Urothelium cell line (cell line): Measurements from ENCODE around the gene CRELD1.
"Not testable (repeated sequence)": the region's sequence is repeated elsewhere in the genome, so short reads cannot be mapped to it uniquely, and the experiment has no call there.

Experiments used
- DNase-seq: peaks from one replicate; pipeline ENCODE4 v3.0.0; 2011; ENCODE audit warnings: low spot score, mixed read lengths
- FAIRE-seq: peaks from 2 replicates; lab custom pipeline; 2011; peaks lifted over from hg19 to GRCh38; lab: Jason Lieb, UNC

The CRELD1 gene, protein sequence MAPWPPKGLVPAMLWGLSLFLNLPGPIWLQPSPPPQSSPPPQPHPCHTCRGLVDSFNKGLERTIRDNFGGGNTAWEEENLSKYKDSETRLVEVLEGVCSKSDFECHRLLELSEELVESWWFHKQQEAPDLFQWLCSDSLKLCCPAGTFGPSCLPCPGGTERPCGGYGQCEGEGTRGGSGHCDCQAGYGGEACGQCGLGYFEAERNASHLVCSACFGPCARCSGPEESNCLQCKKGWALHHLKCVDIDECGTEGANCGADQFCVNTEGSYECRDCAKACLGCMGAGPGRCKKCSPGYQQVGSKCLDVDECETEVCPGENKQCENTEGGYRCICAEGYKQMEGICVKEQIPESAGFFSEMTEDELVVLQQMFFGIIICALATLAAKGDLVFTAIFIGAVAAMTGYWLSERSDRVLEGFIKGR

DNA sequence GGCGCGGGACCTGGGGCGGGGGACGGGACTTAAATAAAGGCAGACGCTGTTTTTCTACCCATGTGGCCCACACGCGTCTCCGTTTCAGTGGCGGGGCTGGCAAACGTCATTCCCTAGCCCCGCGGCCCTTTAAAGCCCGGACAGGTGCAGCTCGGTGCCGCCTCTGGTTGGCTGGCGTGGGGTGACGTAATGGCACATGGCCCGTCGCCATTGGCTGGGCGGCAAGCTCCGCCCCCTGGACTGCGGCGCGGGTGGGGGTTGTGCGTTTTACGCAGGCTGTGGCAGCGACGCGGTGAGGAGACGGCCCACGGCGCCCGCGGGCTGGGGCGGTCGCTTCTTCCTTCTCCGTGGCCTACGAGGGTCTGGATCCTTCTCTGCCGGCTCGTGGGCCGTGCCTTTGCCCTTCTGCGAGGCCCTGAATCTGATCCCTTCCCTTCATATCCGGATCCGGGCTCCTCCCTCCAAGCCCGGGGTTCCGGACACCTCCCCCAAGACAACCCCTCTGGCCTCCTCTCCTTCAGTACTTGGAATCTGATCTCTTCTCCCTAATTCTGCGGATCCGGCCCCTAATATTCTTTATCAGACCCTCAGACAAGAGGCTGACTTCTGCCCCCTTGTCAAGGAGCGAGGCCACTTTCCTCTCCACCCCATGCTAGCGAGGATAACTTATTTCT lies at the start of gene CRELD1:
CRELD1 (plus strand) TSS at position 274 of the 674 bp plus-strand sequence. CDS start 605 bp downstream, outside the sequence.
- DNase-seq = peak; percentile 95
- peak; percentile 87 for FAIRE-seq

DNA sequence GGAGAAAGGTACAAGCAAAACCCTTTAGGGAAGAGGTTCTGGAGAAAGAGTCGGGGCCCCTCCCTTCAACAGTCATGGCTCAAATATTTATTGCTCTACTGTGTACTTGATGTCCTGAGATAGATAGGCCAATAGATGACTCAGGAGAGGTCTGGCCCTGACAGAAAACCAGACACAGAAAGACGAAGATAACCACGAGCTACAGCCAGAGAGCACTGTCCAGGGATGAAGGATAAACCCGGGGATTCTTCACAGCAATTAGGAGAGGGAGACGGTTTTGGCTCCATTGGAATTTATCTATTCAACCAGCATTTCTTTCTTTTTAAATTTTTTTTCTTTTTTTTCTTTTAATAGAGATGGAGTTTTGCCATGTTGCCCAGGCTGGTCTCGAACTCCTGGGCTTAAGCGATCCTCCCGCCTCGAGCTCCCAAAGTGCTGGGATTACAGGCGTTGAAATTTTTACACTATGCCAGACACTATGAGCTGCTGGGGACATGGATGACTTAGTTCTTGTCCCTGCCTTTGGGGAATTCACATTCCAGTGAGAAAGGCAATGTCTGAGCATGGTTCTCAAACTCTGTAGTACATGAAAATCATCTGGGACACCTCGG lies 49.0 kb upstream of the CRELD1 start:
- FAIRE-seq (no peak), DNase-seq (peak; percentile 85)

DNA sequence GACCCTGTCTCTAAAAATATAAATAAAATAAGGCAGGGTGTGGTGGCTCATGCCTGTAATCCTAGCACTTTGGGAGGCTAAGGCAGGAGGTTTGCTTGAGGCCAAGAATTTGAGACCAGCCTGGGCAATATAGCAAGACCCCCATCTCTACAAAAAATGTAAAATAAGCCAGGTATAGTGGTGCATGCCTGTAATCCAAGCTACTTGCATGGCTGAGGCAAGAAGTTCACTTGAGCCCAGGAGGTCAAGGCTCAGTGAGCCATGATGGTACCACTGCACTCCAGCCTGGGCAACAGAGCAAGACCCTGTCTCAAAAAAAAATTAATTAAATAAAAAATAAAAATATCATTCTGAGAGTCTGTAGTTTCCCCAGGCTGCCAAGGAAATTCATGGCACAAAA lies 47.3 kb upstream of the CRELD1 start:
- FAIRE-seq = no peak
- DNase-seq = no peak

DNA sequence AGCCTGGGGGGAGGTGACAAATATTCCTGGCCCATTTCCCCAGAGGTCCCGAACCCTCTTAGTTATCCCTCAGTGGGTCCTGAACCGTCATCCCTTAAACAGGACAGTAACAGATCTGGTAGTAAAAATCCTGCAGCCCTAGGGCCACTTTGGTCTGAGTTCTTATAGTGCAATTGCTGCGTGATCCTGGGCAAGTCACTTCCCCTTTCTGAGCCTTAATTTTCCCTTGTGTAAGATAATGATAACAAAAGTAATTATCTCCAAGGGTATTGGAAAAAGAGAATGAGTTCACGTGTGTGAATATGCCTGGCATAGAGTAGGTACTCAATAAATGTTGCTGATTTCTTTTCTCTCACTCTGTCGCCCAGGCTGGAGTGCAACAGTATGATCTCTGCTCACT lies 46.2 kb upstream of the CRELD1 start:
- no peak for FAIRE-seq
- DNase-seq = no peak

DNA sequence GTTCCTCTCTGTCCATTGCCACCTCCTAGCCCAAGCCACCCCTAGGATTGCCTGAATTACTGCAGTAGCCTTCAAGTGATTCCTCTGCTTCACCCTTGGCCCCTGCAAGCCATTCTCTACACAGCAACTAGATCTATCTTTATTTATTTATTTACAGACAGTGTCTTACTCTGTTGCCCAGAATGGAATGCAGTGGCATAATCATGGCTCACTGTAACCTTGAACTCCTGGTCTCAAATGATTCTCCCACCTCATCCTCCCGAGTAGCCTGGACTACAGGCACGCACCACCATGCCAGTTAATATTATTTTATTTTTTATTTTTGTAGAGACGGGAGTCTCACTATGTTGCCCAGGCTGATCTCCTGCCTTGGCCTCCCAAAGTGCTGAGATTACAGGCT lies 45.1 kb upstream of the CRELD1 start:
- DNase-seq (no peak), FAIRE-seq (no peak)

DNA sequence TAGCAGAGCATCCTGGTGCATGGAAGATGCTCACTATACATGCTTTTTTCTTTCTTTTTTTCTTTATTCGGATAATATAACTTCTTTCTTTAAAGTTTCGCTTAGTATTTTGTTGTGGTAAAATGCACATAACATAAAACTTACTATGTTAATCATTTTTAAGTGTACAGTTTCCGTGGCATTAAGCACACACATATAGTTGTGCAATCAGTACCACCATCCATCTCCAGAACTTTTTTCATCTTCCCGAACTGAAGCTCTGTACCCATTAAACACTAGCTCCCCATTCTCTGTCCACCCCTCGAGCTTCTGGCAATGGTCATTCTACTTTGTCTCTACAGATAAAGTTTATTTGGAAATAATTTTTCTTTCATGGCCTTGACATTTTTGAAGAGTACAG lies 44.2 kb upstream of the CRELD1 start:
- no peak for FAIRE-seq
- no peak for DNase-seq

DNA sequence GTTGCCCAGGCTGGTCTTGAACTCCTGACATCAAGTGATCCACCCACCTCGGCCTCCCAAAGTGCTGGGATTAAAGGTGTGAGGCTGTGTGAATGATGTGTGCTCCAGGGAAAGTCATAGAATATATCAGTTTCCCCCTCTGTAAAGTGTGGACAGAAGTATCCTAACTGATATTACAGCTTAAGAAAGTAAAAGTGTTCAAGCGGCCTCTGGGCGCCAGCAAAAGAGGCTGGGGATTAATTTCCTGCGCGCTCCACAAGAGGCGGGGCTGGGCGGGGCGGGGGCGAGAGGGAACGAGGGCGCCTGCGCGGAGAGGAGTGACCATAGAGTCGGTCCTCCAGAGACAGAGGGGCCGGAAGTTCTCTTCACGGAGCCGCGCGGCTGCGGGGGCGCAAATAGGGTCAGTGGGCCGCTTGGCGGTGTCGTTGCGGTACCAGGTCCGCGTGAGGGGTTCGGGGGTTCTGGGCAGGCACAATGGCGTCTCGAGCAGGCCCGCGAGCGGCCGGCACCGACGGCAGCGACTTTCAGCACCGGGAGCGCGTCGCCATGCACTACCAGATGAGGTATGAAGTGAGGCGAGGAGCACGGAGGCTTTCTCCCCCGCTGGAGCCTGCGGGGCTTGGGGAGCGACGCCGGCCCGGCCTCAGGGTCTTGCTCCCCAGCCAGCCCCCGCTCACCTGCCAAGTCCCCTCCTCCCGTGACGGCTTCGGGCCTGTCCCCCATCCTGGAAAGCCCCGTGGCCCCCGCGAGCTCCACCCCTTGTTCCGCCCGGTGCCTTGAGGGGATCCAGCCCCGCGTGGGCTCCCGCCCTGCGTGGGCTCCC lies 43.2 kb upstream of the CRELD1 start, which contains the start of gene JAGN1:
JAGN1 (plus strand) TSS at position 362 of the 823 bp plus-strand sequence; CDS start at position 475, 113 bp downstream.
- FAIRE-seq = no peak
- peak; percentile 92 for DNase-seq

DNA sequence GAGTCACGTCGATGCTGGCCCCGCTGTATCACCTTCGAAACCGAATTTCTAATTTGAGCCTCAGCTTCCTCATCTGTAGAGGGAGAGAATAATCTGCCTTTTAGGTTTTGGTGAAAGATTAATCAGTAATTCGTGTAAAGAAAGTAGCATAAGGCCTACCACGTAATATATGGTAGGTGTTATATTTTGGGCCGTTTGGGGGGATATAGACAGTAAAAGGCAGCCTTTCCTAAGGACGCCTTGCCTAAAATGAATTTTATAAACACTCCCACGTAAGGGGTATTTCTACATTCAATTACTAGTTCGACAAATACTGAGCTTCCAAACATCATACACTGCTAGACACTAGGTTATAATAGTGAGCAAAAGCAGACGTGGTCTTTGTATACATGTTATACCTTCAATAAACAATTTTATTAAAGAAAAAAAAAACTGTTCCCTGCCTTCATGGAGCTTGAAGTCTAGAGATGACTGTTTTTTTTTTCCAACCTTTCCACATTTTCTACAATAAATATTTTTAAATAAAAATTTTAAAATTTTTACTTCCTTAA lies 42.5 kb upstream of the CRELD1 start:
- FAIRE-seq = no peak
- no peak for DNase-seq

DNA sequence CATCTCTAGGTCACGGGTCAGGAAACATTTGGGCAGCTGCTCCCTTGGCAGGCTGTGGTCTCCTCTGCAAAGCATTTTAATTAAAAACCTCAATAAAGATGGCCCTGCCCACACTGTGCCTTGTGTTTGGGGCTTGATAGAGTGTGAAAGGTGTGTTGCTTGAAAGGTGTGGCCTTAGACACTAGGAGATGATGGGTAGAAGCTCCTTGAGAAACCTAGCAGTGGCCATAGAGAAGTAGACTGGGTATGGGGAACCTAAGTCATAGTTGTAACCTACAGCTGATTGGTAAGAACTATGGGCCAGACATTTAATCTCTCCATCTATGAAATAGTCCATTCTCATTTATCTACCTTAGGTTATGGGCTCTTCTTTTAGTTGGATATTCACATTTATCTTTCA lies 39.9 kb upstream of the CRELD1 start:
- DNase-seq = no peak
- no peak for FAIRE-seq

DNA sequence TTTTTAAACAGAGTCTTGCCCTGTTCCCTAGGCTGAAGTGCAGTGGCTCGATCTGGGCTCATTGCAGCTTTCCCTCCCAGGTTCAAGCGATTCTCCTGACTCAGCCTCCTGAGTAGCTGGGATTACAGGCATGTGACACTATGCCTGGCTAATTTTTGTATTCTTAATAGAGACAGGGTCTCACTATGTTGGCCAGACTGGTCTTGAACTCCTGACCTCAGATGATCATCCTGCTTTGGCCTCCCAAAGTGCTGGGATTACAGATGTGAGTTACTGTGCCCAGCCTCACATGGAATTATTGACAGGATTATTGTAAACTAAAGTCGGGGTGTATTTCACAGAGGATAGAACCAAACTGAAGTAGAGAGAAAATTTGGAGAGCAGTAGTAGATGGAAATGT lies 37.9 kb upstream of the CRELD1 start:
- DNase-seq, FAIRE-seq: not testable (repeated sequence)

DNA sequence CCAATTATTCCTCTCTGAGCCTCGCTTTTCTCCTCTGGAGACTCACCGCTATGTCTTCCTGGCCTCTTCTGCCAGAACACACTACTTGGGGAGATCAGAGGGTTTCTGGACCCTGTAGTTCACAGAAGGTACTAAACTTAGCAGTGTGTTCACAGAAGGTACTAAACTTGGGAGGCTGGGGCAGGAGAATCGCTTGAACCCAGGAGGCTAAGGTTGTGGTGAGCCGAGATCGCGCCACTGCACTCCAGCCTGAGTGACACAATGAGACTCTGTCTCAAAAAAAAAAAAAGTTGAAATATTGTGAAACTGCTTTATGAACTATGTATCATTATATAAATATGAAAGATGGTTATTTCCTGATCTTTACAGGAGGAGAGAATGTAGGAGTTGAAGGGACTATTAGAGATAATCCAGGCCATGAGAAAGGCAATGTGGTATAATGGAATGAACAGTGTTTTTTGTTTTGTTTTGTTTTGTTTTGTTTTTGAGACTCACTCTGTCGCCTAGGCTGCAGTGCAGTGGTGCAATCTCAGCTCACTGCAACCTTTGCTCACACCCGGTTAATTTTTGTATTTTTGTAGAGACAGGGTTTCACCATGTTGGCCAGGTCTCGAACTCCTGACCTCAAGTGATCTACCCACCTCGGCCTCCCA lies 36.8 kb upstream of the CRELD1 start:
- DNase-seq, FAIRE-seq: not testable (repeated sequence)

DNA sequence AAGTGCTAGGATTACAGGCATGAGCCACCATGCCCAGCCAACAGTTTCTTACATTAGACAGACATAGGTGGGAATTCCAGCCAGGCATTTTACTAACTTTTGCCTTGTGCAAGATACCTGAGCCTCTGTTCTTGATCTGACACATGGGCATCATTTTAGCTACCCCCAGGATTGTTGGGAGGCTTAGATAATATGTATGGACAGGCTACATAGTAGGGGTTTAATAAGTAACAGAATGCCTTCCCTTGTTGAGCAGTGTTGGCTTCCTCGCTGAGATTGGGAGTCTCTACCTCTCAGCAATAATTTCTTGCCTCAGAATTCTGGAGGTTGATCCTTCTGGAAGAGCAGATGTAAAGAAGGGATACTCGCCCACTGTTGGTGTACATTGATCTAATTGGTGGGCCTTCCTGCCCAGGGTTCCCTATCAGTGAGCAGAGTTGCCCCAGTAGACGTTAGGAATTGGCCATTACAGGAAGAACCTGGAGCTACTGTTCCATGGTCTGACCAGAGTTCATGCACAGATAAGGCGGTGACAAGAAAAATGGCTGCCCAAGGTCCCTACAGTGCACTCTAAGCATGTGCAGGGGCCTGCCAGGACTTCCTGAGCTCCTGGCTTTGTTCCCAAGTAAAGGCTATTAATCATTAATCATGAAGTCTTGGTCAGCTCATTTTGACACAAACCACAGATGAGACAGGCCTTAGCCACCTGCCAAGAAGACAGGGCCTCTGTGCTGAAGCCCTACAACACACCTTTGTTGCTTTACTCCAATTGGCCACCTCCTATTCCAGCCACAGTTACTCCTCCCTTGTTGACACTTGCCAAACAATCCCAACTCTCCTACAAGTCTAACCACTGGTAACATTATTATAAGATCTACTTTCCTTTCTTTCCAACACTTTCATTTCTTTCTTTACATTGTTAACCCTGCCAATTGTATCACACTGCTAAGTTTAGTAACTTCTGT lies 35.9 kb upstream of the CRELD1 start:
- FAIRE-seq (no peak), DNase-seq (peak; percentile 31)

DNA sequence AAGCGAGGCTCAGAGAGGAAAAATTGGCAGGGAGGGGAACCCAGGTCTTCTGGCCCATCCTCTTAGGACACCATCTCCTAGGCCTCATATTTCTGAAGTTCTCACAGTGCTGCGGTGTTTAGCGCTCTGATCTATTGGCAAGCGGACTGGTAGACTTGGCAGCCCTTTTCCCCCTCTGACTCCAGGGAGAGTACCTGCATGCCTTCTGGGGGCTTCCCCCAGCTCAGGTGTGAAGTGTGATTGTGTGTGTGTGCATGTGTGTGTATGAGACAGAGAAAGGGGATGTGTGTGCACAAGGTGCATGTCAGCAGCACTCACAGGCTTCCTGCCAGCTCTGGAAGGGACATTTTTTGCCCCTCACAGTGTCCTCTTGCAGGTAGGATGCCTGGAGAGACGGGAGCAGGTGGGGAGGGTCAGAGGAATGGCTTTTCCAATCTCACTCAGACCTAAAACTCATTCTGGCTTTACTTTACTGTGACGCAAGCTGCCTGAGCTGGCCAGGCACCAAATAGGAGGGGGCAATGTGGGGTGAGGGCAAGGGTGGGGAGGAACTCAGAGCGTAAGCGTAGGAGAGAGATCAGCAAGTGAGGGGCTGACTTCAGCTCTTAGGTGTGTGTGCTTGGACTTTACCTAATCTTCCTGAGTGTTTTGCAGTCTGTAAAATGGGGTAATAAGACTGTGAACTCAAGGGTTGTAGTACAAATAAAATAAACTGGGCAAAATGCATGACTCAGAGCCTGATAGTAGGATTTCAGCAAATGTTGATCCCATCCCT lies 35.0 kb upstream of the CRELD1 start:
- no peak for FAIRE-seq

DNA sequence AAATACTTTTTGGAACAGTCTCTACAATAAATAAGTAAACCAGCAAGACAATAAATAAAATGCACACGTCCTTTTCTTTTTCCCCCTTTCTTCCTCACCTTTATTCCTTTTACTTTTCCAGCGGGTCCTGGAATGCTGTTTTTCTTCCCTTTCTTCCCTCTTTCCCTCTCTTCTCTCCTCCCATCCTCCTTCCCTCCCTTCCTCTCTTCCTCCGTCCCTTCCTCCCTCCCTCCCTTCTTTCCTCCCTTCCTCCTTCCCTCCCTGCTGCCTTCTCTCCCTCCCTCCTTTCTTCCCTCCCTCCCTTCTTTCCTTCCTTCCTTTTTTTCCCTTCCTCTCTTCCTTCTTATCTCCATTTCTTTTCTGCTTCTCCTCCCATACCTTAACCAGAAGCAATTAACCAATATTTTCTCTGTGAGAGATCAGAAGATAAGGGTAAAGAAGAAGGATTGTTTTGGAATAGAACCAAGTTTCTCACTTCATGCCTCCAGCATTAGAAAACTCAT lies 34.3 kb upstream of the CRELD1 start:
- no peak for FAIRE-seq
- DNase-seq = no peak

More for the DNA sequence above, 35.0 kb upstream of the CRELD1 start:
- no peak for DNase-seq

DNA sequence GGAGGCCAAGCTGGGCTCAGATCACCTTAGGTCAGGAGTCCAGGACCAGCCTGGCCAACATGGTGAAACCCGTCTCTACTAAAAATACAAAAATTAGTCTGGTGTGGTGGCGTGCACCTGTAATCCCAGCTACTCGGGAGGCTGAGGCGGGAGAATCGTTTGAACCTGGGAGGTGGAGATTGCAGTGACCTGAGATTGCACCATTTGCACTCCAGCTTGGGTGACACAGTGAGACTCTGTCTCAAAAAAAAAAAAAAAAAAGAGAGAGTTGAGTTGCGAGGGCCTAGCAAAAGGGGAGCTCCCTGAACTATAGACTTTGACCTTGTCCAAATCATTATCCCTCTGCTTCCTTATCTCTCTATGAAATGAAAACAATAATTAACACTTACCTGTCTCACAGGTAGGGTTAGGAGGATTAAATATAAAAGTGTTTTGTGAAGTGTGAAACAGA lies 32.6 kb upstream of the CRELD1 start:
- DNase-seq, FAIRE-seq: not testable (repeated sequence)

DNA sequence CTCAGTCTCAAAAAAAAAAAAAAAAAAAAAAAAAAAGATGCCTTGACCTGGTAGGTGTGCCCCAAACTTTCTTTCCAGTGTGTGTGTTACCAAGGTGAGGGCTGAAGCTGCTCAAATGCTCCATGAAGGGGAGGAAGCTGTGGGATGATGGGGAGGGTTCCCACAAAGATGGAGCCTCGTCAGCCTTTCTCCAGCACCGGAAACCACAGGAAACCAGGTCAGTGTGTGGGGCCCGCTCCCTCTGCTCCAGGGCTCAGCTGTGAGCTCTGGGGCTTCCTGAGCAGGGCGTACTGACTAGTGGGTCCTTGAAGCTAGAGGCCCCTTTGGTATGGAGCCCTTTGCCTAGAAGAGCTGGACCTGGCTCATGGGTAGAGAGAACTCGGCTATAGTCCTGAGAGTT lies 31.7 kb upstream of the CRELD1 start:
- FAIRE-seq (no peak), DNase-seq (no peak)

DNA sequence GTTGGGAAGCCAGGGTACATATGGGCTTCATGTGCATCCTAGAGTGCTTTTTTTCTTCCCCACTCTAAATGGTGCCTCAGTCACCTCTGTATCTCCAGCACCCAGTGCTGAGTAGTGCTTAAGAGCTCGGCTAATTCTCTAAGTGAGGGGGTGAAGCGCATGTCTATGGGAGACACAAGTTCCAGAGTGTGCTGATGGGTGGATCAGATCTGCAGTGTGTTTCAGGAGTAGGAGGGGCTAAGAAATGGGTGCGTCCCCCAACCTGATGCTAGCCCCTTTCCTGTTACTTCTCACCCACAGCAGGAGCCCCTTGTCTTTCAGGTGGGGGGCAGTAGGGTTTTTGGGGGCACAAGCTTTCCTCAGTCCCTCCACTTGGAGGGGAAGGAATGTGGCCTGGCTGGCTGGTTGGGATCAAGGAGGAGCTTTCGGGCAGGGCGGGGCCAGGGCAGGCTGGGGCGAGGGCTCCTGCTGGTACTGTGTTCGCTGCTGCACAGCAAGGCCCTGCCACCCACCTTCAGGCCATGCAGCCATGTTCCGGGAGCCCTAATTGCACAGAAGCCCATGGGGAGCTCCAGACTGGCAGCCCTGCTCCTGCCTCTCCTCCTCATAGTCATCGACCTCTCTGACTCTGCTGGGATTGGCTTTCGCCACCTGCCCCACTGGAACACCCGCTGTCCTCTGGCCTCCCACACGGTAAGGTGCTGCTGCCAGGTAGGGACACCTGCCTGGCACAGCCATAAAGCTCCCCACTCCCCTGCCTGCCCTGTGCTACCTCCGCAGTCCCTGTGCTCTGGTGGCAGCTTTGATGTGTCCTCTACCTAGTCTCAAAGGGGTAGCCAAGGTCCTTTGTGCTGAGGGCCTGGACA lies 31.0 kb upstream of the CRELD1 start, which contains the start of gene IL17RE:
IL17RE (plus strand) TSS at position 477 of the 866 bp plus-strand sequence; CDS start at position 562, 85 bp downstream.
- DNase-seq = no peak
- FAIRE-seq = no peak
